ENCODE measurements around the gene STX8.
"Not testable (repeated sequence)": the region's sequence is repeated elsewhere in the genome, so short reads cannot be mapped to it uniquely, and the experiment has no call there.

The STX8 gene

DNA sequence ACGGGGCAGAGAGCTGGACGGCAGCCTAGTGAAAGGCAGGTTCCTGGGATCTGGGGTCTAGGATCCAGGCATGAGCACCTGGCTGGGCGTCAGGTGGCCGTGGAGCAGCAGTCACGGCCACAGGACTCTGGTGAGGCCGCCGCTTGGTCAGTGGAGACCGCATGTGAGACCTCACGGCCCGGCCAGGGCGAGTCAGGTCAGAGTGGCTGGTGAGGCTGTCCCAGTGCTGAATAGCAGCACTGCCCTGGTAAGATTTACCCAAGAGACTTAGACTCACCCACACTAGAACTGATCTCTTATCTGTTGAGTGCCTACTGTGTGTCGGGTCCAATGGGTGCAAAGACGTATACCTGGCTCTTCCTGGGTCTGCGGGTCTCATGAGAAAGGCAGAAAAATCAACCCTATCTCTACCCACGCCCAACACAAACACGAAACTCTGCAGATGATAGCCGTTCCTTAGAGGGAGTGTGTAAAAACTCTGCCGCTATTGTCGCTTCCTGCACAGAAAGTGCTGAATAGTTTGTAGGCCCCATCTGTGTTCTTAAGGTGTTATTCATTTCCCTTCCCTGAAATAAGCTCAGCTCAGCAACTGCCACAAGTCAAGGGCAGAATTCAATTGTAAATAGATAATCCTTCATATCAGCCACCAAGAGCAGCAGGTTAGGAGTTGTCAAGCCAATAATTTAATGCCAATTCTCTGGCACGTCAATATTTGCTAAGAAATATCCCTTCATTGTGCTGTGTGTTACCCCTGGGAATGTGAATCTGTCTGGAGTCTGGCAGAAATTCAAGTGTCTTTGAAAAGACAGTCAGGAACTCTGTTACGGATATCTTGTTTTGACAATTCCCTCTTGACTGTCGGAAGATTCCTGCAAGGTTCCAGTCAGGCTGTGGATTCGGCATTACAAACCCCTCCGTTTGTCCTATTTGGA is 314.3 kb downstream of the STX8 start:
- no peak for DNase-seq (ENCODE audit: low read depth in 2 of 2)

- DNase-seq (ENCODE audit: low read depth in 2 of 2), result no peak
Measured at GRCh38 chr17:9259419-9259818, 316.2 kb downstream of the STX8 start.

DNA sequence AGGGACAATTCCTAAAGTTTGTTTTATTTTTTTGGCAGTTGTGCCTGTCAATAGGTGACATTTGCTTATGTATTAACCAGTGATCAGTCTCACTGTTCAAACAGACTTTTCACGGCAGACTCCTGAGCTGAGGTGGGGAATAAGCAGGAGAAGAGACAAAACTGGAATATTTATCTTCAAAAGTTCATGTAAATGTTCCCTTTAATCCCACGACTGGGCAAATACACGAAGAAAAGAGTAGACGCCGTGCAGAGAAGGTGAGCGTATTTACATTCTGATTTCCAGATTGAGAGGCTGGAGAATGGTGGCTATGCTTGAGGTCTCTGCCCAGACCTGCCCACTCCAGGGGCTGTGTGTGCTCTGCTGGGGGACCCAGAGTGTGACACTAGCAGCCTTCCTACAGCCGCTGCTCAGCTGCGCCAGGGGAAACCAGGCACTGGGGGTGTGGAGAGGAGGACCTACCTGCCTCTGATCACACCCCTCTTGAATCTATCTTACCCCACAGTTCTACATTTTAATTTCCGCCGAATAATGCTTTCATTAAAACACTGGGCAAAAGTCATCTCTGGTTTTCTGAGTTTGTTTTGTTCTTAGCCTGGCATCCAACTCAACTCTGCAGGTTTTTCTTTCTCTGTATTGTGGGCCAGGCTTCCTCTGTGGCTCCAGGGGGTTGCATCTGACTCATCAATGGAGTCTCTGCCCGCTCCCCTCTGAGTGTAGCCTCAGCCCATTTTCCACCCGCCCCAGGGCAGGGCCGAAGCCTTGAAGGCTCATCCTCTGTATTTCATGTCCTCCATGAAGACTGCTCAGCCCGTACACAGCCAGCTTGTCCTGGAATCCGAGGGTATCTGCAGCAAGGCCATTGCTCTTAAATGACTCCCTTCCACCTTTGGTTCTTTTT is 317.3 kb downstream of the STX8 start:
- DNase-seq (ENCODE audit: low read depth in 2 of 2), result no peak

DNA sequence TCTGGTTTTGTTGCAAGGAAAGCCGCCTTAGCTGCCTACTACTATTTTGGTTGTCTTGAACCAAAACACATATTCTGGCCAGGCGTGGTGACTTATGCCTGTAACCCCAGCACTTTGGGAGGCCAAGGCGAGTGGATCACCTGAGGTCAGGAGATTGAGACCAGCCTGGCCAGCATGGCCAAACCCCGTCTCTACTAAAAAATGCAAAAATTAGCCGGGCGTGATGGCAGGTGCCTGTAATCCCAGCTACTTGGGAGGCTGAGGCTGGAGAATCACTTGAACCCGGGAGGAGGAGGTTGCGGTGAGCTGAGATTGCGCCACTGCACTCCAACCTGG is 318.0 kb downstream of the STX8 start:
- DNase-seq (ENCODE audit: low read depth in 2 of 2), result not testable (repeated sequence)

DNA sequence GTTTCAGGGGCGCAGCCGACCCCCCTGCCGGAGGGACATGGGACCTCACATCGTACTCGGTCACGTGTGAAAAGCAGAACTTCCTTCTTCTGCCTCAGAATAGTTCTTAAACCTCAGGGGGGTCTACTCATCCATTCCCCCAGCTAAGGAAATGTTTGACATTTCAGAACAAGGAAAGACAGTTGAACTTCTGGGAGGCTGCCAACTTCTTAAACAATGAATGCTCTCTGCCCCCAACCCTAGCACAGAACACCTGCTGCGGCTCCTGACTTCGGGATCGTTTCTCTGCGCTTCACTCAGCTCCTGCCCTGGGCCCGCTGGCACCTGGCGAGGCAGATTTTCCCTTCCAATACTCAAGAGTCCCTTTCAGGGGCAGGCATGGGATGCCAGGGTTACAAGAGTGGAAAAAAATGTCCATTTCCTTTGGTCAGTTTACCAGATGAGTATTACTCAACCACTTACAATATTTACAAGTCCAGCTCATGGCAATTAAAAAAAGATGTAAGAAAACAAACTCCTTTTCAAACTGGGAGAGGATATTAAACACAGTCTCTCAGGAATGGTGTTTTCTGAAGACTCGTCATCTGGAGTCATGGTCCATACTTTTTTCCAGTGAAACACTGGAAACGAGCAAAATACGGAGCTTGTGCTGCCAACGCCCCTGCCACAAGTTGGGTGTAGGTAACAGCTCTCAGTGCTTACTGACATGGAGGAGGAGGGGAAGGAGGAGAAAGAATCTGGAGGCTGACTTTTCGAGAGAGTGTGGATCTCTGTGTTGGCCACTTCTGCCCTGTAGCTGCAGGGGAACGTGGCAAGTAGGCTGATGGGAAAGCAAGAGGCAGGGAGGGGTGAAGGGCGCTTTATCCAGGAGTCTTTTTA is 318.6 kb downstream of the STX8 start:
- no peak for DNase-seq (ENCODE audit: low read depth in 2 of 2)

GRCh38 chr17:9256361-9256750 is 319.3 kb downstream of the STX8 start:
- DNase-seq (ENCODE audit: low read depth in 2 of 2), result no peak

GRCh38 chr17:9255833-9256232 is 319.8 kb downstream of the STX8 start:
- DNase-seq (ENCODE audit: low read depth in 2 of 2), result no peak

DNA sequence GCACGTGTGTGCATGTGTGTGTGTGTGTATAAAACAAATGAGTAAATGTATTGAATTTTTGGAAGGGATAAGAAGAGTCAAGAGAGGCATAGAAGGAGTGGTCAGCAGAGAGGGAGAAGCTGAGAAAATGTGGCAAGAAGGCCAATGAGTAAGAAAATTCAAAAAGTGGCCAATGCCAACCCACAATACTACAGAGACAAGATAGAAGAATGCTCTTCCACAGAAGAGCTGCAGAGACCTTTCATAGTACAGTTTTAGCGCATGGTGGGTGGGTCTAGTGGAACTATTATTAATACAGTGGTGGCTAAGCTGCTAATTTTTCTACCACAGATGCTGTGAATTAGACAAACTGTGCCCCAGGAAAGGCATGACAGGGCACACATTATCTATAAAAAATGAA is 320.8 kb downstream of the STX8 start:
- no peak for DNase-seq (ENCODE audit: low read depth in 2 of 2)

DNA sequence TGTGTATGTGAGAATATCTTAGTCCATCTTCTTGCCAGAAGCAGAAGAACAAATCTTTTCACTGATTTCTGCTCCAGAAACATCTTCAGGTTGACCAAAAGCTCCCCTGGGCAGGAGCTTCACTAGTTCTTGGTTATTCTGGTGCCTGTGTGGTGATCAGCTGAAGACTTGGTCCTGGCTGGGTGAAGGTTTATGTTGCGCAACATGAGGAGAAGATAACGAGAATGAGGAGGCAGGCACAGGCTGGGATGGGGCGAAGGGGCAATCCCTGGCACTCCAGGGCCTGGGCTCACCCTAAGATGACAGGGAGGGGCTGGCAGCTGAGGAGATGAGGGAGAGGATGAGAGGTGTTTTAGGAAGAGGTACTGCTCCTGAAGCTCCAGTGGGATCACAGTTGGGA is 322.3 kb downstream of the STX8 start:
- DNase-seq (ENCODE audit: low read depth in 2 of 2), result no peak

GRCh38 chr17:9251273-9251672 is 324.3 kb downstream of the STX8 start:
- no peak for DNase-seq (ENCODE audit: low read depth in 2 of 2)

DNA sequence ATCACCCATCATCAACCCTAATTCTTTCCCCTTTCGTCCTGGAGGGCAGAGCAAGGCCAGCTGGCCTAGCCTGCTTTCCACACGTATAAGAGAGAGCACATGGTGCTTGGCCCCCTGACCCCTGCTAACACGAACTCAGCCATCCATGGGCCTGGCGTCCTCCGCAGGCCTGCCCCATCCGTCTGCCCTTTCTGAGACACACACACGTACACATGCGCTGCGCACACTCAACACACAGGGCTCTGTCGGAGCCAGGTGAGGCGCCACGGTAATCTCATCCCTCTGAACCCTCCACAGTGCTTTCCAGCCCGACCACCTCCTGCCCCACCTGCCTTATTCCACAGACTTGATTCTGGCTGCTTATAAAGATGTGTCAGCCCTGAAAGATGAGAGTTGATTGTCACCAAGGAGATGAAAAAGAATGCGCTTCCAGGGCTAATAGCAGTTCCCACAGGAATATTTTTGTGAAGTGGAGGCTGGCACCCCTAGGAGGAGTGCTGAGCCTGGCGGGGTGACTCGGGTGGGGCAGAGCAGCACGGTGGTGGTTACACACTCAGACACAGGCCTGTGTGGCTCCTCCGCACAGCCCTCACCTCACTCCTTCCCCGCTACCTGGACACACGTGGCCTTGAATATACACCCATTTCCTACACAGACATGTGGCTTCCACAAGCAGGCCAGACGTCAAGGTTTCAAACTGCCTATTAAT is 326.2 kb downstream of the STX8 start:
- DNase-seq (ENCODE audit: low read depth in 2 of 2), result no peak

- DNase-seq (ENCODE audit: low read depth in 2 of 2), result no peak
Measured at GRCh38 chr17:9247401-9247938, 328.1 kb downstream of the STX8 start.

DNA sequence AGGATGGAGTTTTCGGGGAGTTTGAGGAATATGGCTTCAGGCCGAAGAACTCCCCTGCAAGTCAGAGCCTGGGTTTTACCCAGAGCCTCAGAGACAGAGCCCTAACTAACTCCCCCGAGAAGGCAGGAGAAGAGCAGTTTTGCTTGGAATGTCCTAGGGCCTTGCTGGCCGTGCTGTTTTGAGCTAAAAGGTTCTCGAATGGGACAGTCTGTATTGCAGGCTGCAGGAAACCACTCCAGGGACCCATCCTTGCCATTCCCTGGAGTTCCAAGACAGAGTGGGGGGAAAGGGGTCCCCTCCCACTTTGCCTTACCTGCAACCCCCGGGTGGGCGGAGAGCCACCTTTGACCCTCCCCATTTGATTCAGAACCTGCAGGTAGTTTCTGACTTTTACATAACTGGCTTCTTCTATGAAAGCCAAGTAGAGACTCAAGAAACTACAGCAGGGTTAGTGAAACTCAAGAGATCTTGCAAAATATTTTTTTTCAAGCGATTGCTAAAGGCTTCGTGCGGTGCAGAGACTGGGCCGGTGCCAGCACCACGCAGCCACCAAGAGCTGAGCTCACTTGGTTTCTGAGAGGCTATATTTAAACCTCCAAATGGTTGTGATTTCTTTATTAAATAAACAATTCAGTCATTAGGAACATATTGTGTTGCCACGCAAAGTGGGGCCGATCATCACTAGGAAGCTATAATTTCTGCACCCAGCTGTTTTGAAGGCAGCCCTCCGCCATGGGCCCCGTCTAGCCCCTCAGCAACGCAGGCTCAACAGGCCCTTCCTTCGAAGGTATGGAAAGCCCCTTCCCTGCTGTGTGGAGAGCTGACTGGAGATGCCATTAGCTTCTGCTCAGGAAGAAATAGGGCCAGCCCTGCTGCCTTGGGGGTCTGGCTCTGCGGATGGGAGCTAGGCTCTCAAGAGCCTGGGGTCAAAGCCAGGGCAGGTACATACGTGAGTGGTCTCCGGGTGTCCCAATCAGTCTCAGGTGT is 331.3 kb downstream of the STX8 start:
- no peak for DNase-seq (ENCODE audit: low read depth in 2 of 2)

- DNase-seq (ENCODE audit: low read depth in 2 of 2), result no peak
Measured at GRCh38 chr17:9242983-9243382, 332.6 kb downstream of the STX8 start.

DNA sequence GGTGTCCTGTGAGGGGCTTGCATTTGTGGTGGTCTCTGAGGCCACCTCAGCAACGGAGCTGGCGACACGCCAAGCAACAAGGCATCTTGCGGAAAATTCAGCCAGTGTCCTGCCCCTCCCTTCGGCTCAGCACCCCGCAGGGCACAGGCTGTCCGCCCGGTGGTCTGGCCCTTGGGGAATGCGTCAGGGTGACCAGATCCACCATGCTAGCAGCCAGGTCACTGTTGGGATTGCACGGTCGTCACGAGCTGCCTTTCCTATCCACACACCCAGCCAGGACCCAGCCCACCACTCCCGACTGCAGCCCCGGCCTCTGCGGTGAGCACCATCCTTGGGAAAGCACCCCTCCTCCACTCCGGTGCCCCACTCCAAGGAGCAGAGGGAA is 333.1 kb downstream of the STX8 start:
- DNase-seq (ENCODE audit: low read depth in 2 of 2), result no peak

DNA sequence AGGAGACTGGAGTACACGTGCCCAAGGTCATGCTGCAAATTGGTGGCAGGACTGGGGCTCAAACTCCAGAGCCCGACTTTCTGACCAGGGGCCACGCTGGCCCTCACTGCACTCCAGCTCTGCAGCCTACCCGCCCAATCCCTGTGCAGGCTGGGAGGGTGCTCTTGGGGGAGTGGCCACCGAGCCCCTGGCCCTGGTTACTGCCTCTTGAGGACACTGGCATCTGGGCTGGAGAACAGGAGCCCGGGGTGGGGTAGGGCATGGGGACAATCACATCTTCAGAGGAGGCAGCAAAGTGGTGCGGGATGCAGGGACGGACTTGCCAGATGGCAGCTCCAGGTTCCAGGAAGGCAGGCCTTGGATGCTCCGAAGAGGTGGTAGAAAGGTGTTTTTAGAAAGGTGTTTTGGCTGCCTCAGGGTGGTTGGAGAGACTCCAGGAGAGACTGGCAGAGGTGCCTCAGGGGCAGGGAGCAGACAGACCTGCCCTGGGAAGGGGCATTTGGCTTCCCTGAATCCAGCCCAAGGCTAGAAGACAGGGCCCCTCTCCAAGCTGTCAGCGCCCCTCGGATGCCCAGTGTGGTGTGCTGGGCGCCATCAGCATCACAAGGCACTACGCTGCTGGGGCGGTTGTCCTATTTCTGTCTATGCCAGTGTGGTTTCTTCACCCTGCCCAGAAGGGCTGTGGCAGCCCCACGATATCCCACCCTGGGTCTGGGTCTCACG is 333.7 kb downstream of the STX8 start:
- DNase-seq (ENCODE audit: low read depth in 2 of 2), result no peak

DNA sequence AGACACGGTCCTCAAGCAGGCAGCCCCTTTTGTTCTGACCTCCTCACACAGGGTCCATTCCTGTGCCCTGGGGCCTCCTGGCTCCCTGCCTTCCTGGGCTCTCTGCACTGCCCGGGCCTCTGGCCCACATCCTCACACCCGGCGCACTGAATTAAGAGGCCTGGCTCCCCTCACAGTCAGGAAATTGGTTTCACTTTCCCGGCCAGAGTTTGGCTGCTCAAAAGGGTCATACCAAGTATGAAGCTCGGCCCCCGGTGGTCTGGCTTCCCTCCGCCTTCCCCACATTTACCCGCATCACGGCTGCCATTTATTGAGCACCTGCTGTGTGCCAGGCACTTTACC is 334.3 kb downstream of the STX8 start:
- DNase-seq (ENCODE audit: low read depth in 2 of 2), result no peak

DNA sequence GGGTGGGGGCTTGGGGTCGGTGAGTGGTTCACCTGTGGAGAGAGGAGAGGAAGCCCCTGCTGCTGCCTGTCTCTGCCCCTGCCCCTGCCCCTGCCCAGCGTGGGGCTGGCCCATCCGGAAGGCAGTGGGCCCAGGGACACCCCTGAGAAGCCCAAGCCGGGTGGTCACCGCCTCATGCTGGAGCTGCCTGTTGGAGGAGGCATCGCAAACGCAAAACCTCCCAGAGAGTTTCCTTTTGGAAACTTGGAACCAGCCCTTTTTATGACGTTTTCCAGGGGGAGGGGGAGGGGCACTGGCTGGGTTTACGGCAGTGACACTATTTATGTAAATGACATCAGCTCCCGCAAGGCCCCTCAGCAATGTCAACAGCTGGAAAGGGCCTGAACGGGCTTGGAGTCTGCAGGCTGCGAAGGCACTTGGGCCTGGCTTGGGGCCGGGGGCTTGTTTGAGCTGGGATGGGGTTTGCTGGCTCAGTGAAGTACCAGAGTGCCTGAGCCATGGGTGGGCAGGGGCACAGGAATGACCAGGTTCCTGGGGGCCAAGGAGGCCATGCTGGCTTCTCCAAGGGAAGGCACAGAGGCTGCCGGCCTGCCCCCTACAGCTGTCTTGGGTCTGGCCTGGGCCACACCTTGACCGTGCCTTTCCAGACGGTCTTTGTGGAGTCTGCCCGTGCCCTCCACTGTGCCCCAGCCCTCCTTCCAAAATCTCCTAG is 334.8 kb downstream of the STX8 start:
- no peak for DNase-seq (ENCODE audit: low read depth in 2 of 2)

Data from stimulated activated CD4-positive, alpha-beta T cell treated with anti-CD3 and anti-CD28 coated beads, Interleukin-1b, Interleukin-23, amount 100 ng/mL, for 1 hour (primary cell).